NCI-H524 (cell line): Measurements from ENCODE around the gene RGS14.
A peak's percentile ranks its signal among the peaks of the same experiment; 100 is the strongest.
"Not testable (repeated sequence)": the region's sequence is repeated elsewhere in the genome, so short reads cannot be mapped to it uniquely, and the experiment has no call there.

Experiments used
- DNase-seq, 2 experiments: peaks; one replicate each; lab custom pipeline; 2025; lab: John Stamatoyannopoulos, UW

The RGS14 gene

GRCh38 chr5:177328545-177329231 lies 29.0 kb upstream of the RGS14 start:
- no peak for DNase-seq

GRCh38 chr5:177329883-177330282 lies 27.8 kb upstream of the RGS14 start:
- no peak for DNase-seq

GRCh38 chr5:177330991-177331842 lies 26.5 kb upstream of the RGS14 start:
- no peak for DNase-seq

- no peak for DNase-seq
These were observed 25.5 kb upstream of the RGS14 start for GRCh38 chr5:177332031-177332895.

- no peak for DNase-seq
These were observed 24.8 kb upstream of the RGS14 start for GRCh38 chr5:177332896-177333260.

GRCh38 chr5:177333420-177334154 lies 24.1 kb upstream of the RGS14 start:
- no peak for DNase-seq

GRCh38 chr5:177334155-177334551 lies 23.6 kb upstream of the RGS14 start:
- no peak for DNase-seq

GRCh38 chr5:177334781-177335700 lies 22.7 kb upstream of the RGS14 start:
- DNase-seq: no peak

- no peak for DNase-seq
These were observed 22.0 kb upstream of the RGS14 start for GRCh38 chr5:177335701-177336065.

GRCh38 chr5:177336112-177336511 lies 21.6 kb upstream of the RGS14 start:
- peak in 1 of 2 experiments; percentile 21 for DNase-seq

GRCh38 chr5:177336603-177337494 lies 20.9 kb upstream of the RGS14 start:
- no peak for DNase-seq

GRCh38 chr5:177338251-177339106 lies 19.2 kb upstream of the RGS14 start:
- DNase-seq: no peak

GRCh38 chr5:177339107-177339638 lies 18.6 kb upstream of the RGS14 start:
- no peak for DNase-seq

- not testable (repeated sequence) for DNase-seq
These were observed 14.7 kb upstream of the RGS14 start for GRCh38 chr5:177343000-177343399.

- DNase-seq: no peak
These were observed 13.9 kb upstream of the RGS14 start for GRCh38 chr5:177343777-177344176.

- no peak for DNase-seq
These were observed 12.8 kb upstream of the RGS14 start for GRCh38 chr5:177344891-177345290.

GRCh38 chr5:177346820-177347219 lies 10.9 kb upstream of the RGS14 start:
- DNase-seq: no peak

GRCh38 chr5:177347699-177348098 lies 10.0 kb upstream of the RGS14 start:
- no peak for DNase-seq

- no peak for DNase-seq
These were observed 8.4 kb upstream of the RGS14 start for GRCh38 chr5:177349362-177349647.
